ENCODE results near the gene ARFRP1.
"Not testable (repeated sequence)": the region's sequence is repeated elsewhere in the genome, so short reads cannot be mapped to it uniquely, and the experiment has no call there.

The ARFRP1 gene

GRCh38 chr20:63678667-63679465, 28.9 kb downstream of the ARFRP1 start:
- no peak overlapping the region for H3K4me3 ChIP-seq (ENCODE audit: low read depth, low read length)

- H3K4me3 ChIP-seq (ENCODE audit: low read depth, low read length): no peak overlapping the region
Observed at GRCh38 chr20:63678071-63678470, 29.7 kb downstream of the ARFRP1 start.

- H3K4me3 ChIP-seq (ENCODE audit: low read depth, low read length): no peak overlapping the region
Observed at GRCh38 chr20:63675681-63676368, 32.0 kb downstream of the ARFRP1 start.

- no peak overlapping the region for H3K4me3 ChIP-seq (ENCODE audit: low read depth, low read length)
Observed at GRCh38 chr20:63673951-63674350, 33.8 kb downstream of the ARFRP1 start.

GRCh38 chr20:63672666-63673065, 35.1 kb downstream of the ARFRP1 start:
- no peak overlapping the region for H3K4me3 ChIP-seq (ENCODE audit: low read depth, low read length)

- H3K4me3 ChIP-seq (ENCODE audit: low read depth, low read length): not testable (repeated sequence)
Observed at GRCh38 chr20:63671695-63672094, 36.1 kb downstream of the ARFRP1 start.

GRCh38 chr20:63668351-63668750, 39.4 kb downstream of the ARFRP1 start:
- no peak overlapping the region for H3K4me3 ChIP-seq (ENCODE audit: low read depth, low read length)

GRCh38 chr20:63667858-63668257, 39.9 kb downstream of the ARFRP1 start:
- no peak overlapping the region for H3K4me3 ChIP-seq (ENCODE audit: low read depth, low read length)

- no peak overlapping the region for H3K4me3 ChIP-seq (ENCODE audit: low read depth, low read length)
Observed at GRCh38 chr20:63665708-63666107, 42.1 kb downstream of the ARFRP1 start.

GRCh38 chr20:63664861-63665594, 42.7 kb downstream of the ARFRP1 start:
- H3K4me3 ChIP-seq (ENCODE audit: low read depth, low read length): no peak overlapping the region

GRCh38 chr20:63664143-63664851, 43.5 kb downstream of the ARFRP1 start:
- no peak overlapping the region for H3K4me3 ChIP-seq (ENCODE audit: low read depth, low read length)

- H3K4me3 ChIP-seq (ENCODE audit: low read depth, low read length): no peak overlapping the region
Observed at GRCh38 chr20:63663332-63664066, 44.3 kb downstream of the ARFRP1 start.

GRCh38 chr20:63662813-63663189, 45.0 kb downstream of the ARFRP1 start:
- no peak overlapping the region for H3K4me3 ChIP-seq (ENCODE audit: low read depth, low read length)

GRCh38 chr20:63661959-63662812, 45.6 kb downstream of the ARFRP1 start:
- H3K4me3 ChIP-seq (ENCODE audit: low read depth, low read length): no peak overlapping the region

GRCh38 chr20:63661108-63661507, 46.7 kb downstream of the ARFRP1 start:
- H3K4me3 ChIP-seq (ENCODE audit: low read depth, low read length): no peak overlapping the region

GRCh38 chr20:63660622-63661021, 47.2 kb downstream of the ARFRP1 start:
- H3K4me3 ChIP-seq (ENCODE audit: low read depth, low read length): no peak overlapping the region

- H3K4me3 ChIP-seq (ENCODE audit: low read depth, low read length): not testable (repeated sequence)
Observed at GRCh38 chr20:63660174-63660573, 47.6 kb downstream of the ARFRP1 start.

- H3K4me3 ChIP-seq (ENCODE audit: low read depth, low read length): peak overlapping the region; percentile 95
Observed at GRCh38 chr20:63659370-63659769, 48.4 kb downstream of the ARFRP1 start.

- peak overlapping the region; percentile 95 for H3K4me3 ChIP-seq (ENCODE audit: low read depth, low read length)
Observed at GRCh38 chr20:63658749-63659187, 49.0 kb downstream of the ARFRP1 start.

Data from iPS-11a (cell line).